HG03442 (cell line): ENCODE results near the gene EVA1B.
A peak's percentile ranks its signal among the peaks of the same experiment; 100 is the strongest.

ENCODE experiments used
- ATAC-seq: cut with Tn5 transposase; IDR thresholded peaks from one replicate; pipeline ENCODE4 v1.9.1; 2021; ENCODE audit warnings: mild to moderate bottlenecking, moderate library complexity; ENCODE audit not compliant: unreplicated experiment

EVA1B gene, protein sequence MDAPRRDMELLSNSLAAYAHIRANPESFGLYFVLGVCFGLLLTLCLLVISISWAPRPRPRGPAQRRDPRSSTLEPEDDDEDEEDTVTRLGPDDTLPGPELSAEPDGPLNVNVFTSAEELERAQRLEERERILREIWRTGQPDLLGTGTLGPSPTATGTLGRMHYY

DNA sequence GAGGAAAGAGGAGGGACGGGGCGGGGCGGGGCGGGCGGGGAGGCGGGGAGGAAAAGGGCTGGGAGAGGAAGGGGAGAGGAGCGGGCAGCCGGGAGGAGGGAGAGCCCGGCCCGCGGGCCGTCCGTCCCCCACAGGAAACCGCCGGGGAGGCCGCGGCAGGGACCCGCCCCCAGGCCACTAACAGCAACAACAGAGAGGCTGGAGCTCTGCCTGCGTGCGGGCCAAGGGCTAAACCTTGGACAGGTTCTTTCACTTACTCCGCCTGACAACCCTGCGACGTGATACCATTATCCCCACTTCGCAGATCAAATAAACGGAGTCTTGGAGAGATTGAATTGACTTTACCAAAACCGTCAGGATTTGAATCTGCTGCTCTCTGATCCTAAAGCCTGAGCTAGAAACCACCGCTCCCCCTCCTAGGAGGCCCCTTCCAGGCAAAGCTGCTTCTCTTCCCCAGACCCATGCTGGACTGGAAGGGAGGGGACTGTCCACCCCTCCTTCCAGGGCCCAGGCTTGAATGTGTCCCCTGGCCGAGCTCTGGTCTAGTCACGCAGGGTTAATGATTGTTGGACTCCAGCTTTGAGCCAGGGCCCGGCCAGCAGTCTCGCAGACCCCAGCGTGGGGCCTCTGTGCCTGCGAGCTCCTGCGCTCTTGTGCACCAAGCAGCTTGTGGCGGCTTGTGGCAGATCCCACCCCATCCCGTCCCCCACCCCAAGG lies at the start of gene EVA1B:
Gene EVA1B, minus strand, starts transcription at position 10 of the 717 bp plus-strand sequence. CDS start 608 bp downstream, outside the sequence.
- ATAC-seq: no peak

DNA sequence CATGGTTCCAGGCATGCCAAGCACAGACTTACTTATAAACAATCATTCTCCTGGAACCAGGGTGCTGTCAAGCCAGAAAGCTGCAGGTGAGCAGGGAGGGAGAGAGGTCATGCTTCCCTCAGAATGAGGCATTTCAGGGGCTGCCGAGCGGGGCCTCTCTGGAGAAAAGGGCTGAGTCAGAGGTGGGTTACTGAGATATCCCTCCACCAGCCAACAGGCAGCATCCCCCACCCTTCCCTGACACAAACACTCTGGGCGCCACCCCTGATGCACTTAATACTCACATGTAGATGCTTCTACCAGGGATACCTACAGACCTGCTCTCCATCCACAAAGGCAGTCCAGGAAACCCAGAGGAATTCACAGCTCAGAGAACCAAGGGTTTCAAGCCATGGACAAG lies 49.2 kb upstream of the EVA1B start:
- ATAC-seq: no peak

DNA sequence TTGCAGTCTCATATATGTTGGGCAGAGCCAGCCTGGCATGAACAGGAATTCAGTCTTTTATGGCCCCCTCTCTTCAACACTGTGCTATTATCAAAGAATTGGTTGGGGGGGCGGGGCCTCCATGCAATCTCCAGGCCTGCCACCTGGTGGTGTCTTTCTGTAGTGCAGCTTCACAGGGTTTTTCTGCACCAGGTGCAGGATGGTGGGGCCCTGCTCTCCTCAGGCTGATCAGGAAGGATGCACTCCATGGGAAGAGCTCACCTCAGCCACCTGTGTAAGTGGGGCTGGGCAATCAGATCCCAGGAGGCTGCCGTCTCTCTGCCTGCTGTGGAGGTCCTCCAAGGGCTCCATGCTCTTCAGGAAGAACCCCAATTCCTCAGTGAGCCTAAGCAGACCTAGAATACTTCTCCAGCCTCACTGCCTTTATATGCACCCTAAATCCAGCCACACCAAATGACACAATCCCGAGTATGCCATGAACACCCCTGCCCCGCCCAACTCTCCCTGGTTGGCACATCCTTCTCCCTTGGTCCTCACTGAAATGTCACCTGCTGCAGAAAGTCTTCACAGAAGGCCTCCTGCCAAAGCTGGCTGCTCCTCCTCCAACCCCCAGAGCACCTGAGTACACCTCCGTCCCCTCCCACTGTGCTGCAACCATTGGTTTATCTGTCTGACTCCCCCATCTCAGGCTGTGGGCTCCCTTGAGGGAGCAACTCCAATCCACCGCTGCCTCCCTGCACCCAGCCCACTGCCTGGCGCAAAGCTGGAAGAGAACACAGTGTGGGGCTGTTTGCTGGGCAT lies 45.8 kb upstream of the EVA1B start:
- no peak for ATAC-seq

DNA sequence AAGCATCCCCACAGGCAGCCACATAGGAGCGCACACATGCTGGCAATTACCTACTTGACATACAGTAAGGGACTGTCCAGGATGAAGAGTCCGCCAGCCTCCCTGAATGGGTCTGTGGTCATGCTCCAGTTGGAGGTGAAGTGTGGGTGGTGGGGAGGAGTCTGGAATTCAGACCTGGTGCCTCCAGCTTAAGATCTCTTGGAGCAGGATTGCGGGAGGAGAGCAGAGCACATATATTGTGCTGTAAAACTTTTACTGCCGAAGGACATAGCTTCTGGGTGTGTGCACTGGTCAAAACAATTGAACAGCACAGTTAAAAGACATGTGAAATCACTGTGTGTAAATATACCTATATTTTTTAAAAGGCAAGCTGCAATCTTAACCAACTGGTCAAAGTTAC lies 44.4 kb upstream of the EVA1B start:
- ATAC-seq: no peak

DNA sequence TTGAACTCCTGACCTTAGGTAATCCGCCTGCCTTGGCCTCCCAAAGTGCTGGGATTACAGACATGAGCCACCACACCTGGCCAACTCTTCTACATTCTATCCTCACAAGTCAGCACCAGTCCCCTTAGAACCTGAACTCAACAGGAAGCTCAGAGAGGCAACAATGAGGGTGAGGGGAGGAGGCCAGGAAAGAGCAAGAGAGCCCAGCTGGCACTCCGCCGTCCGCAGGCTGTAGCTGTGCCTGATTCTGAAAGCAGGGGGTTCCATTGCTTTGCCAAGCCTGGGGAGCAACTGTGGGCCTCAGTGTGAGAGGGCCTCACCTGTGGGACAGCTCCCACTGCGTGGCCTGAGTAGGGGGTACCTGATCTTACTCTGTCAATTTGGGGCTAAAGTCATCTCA lies 43.6 kb upstream of the EVA1B start:
- ATAC-seq: no peak

DNA sequence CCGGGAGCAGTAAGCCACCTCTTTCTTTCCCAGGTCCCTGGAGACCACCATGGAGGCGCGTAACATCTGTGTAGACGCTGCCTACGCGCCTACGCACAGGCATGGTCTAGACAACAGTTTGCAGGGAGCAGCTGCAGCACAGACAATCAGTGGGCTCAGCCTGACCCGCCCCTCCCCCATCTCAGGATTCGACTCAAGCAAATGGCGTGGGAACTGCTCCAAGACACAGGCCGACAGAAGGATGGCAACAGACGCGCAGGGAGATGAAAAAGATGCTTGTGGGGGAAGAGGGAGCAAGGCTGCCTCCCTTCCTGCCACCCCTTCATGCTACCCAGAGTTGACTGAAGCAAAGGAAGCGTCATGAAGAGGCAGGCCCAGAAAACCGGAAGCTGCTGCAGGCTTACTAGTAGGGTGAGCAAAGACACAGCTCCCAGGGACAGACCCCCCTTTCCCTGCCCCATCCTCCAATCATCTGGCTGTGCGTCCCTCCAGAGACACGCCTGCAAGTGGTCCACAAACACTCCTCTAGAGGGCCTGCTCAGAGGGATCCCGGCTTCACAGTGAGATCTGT lies 42.7 kb upstream of the EVA1B start:
- no peak for ATAC-seq

DNA sequence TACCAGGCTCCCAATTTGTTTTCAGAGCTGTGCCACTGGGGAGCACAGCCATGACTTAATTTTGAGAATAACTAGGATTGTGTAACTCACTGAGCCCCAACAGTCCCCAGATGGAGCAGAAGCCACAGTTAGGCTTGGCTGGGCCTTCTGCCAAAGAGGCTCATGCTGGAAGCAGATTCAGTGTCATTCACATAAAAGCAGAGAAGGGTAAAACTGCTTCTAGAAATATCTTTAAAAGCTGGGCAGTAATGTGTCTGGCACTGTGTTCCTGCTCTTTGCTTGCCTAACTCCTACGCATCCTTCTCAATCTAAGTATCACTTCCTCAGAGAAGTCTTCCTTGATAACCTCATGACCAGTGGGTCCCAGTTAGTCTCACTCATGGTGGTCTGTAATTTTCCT lies 41.9 kb upstream of the EVA1B start:
- no peak for ATAC-seq

DNA sequence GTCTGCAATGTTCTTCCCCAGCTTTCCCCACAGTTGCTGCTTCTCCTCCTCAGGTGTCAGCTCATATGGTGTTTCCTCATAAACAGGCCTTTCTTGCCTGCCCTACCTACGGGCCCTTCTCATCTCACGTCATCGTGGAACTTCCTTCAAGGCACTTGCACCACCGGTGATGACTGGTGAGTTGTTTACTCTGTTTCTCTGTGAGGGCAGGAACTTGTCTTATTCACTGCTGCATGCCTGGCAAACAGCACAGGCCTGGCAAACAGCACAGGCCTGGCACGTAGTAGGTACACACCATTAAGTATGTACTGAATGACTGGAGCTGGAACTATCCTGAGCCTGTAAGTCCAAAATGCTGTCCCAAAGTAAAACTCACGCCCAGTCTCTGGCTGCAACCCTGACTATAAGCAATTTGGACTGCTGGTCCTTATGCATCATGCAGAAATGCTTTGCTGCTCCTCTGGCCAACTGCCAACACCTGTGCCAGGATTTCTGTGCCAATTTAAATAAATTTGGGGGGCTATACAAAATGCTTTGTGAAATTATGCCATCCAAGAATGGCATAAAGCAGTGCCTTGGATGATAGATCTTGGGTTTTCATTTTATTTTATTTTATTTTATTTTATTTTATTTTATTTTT lies 36.6 kb upstream of the EVA1B start:
- no peak for ATAC-seq

DNA sequence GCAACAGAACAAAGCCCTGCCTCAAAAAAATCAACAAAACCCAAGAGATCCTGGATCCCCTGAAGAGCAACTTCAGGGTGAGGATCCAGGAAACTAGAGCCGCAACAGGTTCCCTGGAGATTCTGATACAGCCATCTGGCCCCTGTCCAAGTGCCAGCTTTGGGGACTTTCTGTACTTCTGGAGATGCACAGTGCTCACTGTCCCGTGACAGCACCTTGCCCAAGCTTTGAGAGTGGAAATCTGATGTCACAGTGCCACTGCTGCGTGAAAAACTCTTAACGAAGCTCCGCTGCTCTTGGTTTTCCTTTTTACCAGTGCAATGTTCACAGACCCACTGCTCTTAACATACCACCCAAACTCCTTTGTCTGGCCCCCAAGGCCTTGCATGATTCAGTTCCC lies 35.9 kb upstream of the EVA1B start:
- ATAC-seq: no peak

DNA sequence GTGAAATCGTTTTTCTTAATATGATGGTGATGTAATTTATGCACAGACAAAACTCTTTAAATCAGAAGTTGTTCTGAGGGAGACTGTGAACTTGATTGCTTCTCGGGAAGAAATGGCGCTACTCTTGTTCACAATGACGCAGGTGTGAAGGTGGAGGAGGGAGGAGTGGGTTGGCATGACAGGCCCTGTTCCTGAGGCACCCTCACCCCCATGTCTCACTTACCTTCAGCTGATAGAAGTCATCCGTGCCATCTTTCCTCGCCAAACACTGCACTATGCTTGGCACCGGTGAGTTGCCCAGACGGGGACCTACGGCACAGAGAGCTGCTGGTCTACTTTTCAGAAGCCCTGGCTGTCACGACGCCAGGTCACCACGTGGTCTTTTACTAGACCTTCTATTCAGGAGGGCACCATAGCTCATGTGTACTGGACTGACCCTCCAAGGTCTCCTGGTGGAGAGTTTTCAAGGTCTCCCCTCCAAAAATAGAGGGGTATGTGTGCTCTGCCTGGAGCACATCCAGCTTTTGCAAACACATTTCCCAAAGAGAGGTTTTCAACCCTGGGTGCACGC lies 35.2 kb upstream of the EVA1B start:
- no peak for ATAC-seq

DNA sequence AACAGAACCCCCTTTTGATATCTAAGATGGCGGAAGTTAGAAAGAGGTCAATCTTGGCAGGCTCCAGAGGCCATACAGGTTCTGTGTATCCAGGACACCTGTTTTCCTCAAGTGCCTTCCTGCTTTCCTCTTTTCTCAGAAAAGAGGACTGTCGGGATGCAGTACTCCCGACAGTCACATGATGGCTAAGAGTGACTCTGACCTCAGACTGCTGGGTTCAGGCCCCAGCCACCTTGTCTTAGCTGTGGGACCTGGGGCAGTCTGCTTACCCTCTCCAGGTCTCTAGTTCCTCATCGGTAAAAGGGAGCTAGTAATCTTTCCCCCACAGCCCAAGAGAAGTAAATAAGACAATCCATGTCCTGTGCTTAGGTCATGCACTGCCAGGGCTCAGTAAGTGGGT lies 32.4 kb upstream of the EVA1B start:
- no peak for ATAC-seq

DNA sequence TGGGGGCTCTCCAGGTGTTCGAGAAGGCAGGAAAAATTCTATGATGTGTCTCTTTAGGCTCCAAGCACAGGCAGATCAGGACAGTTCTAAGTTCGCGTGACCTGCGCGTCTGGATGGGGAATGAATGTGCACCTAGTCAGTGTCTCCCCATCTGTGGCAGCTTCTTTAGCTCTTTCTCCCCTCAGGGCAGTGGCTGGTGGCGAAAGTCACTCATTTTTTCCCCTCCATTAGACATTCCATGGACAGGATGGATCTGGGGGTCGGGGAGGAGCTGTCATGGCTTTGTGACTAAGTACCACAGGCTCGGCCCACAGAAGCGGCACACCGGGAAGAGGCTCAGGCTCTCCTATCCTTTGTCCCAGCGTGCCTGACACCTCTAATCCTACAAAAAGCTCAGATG lies 31.0 kb upstream of the EVA1B start:
- no peak for ATAC-seq

DNA sequence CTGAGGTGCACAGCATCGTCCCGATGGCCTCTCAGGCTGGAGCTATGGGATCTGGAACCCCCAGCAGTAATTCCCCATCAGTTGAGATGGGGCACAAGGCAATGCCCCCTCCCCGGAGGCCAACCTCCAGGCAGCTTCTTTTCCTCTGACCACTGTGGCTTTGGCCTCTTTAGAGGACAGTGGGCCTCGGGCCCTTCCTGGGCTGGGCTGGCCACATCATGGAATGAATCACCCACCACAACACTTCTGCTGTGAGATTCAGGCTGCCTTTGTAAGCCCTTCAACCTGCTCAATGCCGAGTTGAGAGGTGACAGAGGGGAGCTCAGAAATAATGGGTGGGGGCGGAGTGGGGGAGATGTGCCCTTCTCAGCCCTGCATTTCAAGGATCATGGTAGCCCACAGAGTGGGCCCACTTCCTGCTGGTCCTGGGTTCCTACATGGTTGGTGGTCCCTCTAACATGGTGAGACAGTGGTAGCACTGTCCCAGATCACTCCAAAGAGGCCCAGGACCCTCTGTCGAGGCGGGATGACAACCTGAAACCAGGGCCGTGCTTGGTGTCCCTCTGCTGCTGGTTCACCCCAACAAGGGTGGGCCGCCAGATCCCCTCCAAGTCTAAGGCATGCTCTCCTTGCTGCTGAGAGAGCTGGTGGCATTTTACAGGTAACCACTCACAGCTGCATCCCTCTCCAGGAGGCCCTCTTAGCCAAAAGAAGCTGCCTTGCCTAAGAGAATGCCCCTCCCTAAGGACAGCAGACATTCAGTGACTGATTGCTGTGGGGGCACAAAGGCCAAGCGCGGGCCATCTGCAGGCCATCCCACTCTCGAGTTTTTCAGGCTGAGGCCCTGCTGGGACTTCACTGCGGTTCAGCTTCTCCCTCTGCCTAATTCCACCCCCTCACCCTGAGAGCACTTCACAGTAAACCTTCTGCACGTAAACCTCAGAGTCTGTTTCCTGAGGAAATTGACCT lies 29.7 kb upstream of the EVA1B start:
- ATAC-seq: no peak

DNA sequence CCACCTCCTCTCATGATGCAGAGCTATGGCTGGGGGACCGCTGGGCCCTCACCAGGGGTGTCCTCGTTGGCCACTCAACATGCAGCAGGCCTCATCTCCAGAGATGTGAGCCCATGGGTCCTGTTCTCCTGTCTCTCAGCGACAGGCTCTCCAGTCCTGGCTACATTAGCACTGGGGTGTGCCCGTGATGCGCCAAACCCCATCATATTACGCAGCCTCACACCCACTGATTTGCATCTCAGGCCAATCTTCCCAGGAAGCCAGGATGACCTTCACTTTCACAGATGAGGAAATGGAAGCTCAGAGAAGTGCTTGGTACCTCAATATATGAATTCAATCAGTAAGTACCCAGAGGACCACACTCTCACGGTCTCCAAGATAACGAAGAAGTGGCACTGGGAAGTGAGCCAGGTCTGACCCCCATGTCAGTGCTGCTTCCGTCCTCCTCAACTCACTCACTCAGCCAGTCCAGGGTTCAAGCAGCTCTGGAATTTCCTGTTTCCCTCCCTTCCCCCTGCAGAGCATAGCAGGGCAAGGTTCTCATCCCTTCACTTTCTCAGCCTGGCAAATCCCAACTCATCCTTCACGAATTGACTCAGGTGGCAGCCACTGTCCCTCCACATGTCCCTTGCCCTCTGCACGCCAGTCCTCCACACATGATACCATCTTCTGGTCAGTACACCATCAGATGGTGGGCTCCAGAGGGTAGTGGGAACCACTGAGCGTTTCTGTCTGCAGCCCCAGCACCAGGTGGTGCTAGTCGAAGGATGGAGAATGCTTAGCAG lies 28.9 kb upstream of the EVA1B start:
- no peak for ATAC-seq

DNA sequence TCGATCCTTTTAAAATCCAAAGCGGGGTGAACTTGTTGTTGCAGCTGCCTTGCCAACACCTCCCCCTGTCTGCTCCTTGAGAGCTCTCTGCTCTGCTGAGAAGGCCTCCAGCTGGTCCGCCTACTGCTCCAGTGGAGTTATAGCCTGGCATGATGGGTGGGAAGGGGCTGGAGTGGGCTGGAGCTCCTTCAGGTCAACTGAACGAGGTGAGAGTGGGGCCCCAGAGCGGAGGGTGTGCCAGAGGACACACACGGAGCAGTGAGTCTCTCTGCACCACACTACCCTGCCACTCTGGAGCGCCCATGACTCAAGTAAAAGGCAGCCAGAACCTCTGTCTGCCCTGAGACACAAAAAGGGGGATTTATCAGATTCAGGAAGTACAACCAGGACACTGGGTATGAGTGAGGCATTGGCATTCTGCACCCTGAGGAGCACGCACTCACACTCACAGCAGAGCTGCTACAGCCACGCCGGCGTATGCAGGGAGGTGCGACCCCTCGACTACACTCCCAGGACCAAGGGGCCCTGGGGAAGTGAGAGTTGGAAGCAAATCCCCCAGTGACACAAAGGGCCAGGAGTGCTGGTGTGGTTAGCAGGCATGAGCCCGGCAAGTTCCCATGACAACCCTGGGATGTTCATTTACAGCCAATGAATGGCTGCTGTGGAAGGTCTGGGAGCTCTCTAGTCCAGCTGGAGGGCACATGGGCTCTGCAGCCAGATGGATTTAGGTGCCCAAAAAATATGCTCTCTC lies 28.0 kb upstream of the EVA1B start:
- no peak for ATAC-seq

DNA sequence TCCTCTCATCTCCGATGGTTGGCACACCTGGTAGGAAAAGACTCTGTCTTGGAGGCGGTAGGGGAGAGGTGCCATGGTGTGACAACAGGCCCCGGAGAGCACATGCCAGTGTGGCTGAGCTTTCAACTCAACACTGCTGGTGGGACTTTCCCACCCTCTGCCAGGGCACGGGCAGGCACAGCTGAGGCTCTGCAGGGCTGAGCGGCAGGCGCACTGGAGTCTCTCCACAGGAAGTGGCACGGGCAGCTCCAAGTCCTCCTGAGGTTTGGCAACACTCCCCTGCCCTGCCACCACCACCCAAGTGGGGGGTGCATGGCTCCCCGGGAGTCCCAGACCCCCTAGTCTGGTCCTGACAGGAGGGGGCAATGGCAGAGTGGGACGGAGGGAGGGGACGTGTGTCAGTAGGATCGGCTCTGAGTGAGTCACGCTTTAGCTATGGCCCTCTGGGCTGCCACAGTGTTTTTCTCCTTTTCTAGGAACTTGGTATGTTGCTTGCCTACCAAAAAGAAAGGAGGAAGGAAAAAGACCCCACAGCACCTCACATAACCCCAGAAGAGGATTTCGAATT lies 27.3 kb upstream of the EVA1B start:
- no peak for ATAC-seq

DNA sequence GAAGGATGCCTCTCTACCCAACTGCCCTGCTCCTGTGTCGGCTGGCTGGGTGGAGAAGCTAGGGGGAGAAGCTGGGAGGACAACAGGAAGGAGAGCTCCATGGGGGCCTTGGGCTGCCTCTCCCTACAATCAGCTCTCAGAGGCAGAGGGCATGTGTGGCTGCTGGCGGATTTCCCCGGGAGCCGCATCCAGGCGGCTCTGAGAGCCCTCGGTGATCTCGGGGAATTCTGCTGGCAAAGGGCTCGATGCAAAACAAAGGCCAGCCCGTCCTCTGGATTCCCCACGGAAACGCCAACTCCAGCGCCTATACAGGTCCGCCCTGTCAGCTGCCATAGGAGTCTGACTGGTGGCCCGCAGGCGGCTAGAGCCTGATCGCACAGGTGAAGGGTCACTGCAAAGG lies 26.4 kb upstream of the EVA1B start:
- ATAC-seq: no peak

DNA sequence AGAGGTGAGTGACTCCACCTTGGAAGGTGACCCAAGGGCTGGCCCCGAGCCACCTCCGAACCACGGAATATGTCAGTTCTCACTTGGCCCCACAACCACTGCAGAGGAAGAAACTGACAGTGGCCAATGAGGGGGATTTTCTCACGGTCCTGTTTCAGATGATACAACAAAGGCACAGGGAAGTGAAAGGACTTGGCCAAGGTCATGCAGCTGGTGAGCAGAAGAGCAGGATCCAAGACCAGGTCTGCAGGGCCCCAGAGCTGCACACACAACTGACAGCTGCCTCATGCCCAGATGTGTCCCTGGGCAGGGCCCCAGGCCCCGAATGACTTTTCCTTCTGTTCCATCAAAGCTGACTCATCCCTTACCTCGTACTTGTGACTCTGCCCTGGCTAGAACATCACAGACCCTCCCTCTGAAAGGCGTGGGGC lies 25.8 kb upstream of the EVA1B start:
- ATAC-seq: peak; percentile 61
